Activated CD4-positive, alpha-beta T cell treated with anti-CD3 and anti-CD28 coated beads, Interleukin-2, amount 50 U/mL, for 16 hours (primary cell): Measurements from ENCODE around the gene LRRC8D.

Experiments
- DNase-seq: peaks from one replicate; pipeline ENCODE4 v3.0.0-alpha.2; 2020

LRRC8D gene

GRCh38 chr1:89943846-89944781 is 123.3 kb downstream of the LRRC8D start:
- no peak for DNase-seq

- DNase-seq, result peak; percentile 73
These were observed 125.1 kb downstream of the LRRC8D start for GRCh38 chr1:89945852-89946476.

- no peak for DNase-seq
These were observed 125.7 kb downstream of the LRRC8D start for GRCh38 chr1:89946532-89946931.

DNA sequence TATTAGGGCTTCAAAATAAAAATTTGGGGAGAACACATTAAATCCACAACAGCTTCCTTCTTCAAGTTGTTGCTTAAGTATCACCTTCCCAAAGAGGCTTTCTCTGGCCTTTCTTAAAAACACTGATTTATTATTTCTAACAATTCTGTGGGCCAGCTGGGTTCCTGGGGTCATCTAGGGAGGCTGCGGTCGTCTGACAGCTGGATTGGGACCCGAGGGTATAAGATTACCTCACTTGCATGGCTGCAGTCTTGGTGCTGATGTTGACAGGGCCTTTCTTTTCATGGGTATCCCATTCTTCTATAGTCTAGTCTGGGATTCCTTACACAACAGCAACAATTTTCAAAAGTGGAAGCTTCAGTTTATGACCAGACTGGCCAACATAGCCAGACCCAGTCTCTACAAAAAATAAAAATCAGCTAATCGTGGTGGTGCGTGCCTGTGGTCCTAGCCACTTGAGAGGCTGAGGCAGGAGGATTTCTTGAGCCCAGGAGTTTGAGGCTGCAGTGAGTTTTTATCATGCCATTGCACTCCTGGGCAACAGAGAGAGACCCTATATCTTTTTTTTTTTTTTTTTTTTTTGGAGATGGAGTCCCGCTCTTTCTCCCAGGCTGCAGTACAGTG is 128.0 kb downstream of the LRRC8D start:
- no peak for DNase-seq

- no peak for DNase-seq
These were observed 129.3 kb downstream of the LRRC8D start for GRCh38 chr1:89949991-89950624.

GRCh38 chr1:89950703-89951102 is 129.9 kb downstream of the LRRC8D start:
- DNase-seq, result no peak

GRCh38 chr1:89951766-89952604 is 131.2 kb downstream of the LRRC8D start:
- DNase-seq, result no peak

DNA sequence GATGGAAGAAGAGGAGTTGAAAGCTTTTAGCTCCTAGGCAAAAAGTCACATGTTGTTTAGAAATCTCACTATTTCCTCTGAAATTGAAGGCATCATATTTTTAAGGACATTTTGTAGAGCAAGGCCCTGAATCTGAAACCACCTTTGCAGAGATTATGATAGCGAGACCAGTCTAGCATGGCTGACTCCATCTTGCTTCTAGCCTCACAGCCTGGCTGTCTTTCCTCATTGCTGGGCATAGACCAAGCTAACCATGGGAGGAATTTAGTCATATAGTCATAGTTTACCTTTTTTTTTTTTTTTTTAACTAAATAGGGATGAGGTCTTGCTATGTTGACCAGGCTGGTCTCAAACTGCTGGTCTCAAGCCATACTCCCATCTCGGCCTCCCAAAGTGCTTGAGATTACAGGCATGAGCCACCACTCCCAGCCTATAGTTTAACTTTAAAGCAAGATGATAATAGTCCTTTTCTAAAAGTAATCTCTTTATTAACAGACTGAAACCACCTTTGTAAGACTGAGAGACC is 131.8 kb downstream of the LRRC8D start:
- peak; percentile 20 for DNase-seq

DNA sequence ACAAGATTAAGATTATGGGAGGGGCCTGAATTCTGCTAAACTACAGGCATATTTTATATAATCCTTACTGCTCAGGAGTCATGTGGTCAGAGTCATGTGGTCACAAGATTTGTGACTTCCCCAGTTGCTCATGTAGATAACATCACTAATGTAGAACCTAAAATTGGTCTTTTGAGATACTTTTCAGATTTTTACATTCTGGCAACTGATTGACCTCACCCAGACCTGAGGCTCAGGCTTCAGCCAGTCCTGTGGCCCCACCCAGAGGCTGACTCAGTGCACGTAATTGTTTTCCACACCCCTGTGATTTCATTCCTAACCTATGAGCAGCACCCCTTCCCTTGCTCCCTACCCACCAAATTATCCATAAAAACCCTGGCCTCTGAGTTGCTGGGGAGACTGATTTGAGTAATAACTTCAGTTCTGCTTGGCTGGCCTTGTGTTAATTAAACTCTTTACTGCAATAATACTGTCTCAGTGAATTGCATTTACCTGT is 132.3 kb downstream of the LRRC8D start:
- peak; percentile 50 for DNase-seq

DNA sequence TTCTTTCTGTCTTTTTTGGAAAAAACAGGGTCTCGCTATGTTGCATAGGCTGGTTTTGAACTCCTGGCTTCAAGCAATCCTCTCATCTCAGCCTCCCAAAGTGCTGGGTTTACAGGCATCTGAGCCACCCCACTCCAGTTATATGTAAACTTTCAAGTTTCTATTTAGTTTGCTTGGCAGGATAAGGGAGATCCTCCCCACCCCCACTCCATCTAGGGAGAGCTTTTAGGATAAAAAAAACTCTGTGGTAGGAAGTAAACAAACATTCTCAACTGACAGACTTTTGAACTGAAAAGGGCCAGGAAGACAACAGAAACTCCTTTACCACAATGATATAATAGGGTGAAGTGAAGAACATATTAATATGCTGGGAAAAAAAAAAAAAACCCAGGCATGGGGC is 133.1 kb downstream of the LRRC8D start:
- no peak for DNase-seq

GRCh38 chr1:89954401-89954800 is 133.6 kb downstream of the LRRC8D start:
- no peak for DNase-seq

GRCh38 chr1:89955311-89956205 is 134.7 kb downstream of the LRRC8D start:
- no peak for DNase-seq

- peak; percentile 26 for DNase-seq
These were observed 136.3 kb downstream of the LRRC8D start for GRCh38 chr1:89957107-89957506.

GRCh38 chr1:89958851-89959654 is 138.2 kb downstream of the LRRC8D start:
- DNase-seq, result no peak

DNA sequence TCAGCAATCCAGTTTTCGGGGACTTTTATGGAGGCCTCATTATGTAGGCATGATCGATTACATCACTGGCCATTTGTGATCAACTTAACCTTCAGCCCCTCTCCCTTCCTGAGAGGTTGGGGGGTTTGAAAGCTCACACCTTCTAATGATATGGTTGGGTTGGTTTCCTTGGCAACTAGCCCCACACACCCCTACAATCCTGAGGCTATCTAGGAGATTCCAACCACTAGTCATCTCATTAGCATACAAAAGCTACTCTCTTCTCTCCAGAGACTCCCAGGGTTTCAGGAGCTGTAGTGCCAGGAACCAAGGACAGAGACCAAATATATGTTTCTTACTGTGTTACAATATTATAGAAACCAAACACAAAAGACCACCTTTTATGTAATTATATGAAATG is 138.9 kb downstream of the LRRC8D start:
- no peak for DNase-seq

DNA sequence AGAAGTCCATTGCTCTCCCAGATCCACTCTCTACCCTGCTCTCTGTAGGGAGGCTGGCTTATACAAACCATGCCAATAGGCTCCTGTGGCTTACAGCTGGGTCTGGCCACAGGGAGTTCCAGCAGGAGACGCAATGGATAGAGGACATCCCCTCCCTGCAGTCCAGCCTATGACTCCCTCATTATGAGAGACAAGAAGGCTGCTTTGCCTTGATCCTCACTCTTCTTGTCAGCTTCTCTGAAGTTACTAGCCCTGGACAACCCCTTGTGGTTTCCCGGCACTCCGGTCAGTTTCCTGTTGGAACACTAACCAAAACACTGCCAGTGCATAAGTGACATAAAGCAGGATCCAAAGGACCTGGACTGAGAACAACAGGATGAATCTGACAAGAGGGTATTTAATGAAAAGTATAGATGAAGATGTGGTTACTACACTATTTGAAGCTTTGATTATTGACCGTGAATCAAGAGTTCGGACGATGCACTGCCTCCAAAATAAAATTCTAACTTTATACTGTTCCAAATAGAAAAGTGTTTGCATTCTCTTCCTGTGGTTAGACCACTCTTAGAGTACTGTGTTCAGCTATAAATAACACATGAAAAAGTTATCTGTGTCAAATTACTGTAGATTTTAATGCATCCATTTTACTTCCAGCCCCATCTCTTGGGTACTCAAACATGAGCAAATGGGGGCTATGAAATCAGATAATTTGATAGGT is 141.4 kb downstream of the LRRC8D start:
- DNase-seq, result no peak

GRCh38 chr1:89962742-89963075 is 141.9 kb downstream of the LRRC8D start:
- DNase-seq, result no peak

- DNase-seq, result no peak
These were observed 144.4 kb downstream of the LRRC8D start for GRCh38 chr1:89965193-89965768.

GRCh38 chr1:89966656-89967055 is 145.8 kb downstream of the LRRC8D start:
- no peak for DNase-seq
